HEK293 (cell line): ENCODE data around the gene CA10.

Experiments
- CTCF ChIA-PET: fragments of 350-600 bp; formaldehyde crosslinking; extraction: SDS; loops from one replicate; lab custom pipeline; 2021; ENCODE audit warnings: antibody characterized with exemption; lab: Yijun Ruan, JAX
- POLR2A ChIA-PET: fragments of 300-600 bp; formaldehyde crosslinking; extraction: SDS; loops from one replicate; lab custom pipeline; 2020; ENCODE audit warnings: antibody characterized with exemption, inconsistent platforms; lab: Yijun Ruan, JAX
- H3K27ac ChIP-seq: fragments of 200-500 bp; sonication (Bioruptor generic); 2 replicates; pipeline ENCODE4 v1.5.1; 2014; ENCODE audit warnings: low read depth, low read length, control low read depth, inconsistent platforms; ENCODE audit errors: extremely low read depth
- H3K36me3 ChIP-seq, 2 experiments: fragments of 200-500 bp in 1 of 2; sonication (Bioruptor generic) in 1 of 2; 1 replicate in 1 of 2; 2 replicates in 1 of 2; pipeline ENCODE4 v1.5.1; 2014 to 2017; ENCODE audit warnings: inconsistent platforms in 2 of 2, low read length in 2 of 2; ENCODE audit not compliant: control insufficient read depth in 2 of 2, insufficient read depth in 1 of 2
- H3K4me1 ChIP-seq: fragments of 200-500 bp; sonication (Bioruptor generic); 2 replicates; pipeline ENCODE4 v1.5.1; 2014; ENCODE audit warnings: mild to moderate bottlenecking, low read length, inconsistent platforms; ENCODE audit not compliant: control insufficient read depth, insufficient read depth
- H3K4me3 ChIP-seq: 2 replicates; pipeline ENCODE4 v1.5.1; 2011; ENCODE audit warnings: low read depth, mild to moderate bottlenecking, control low read depth, low read length, moderate library complexity
- H3K9me3 ChIP-seq: fragments of 200-500 bp; sonication (Bioruptor generic); 2 replicates; pipeline ENCODE4 v1.5.1; 2014; ENCODE audit warnings: low read depth, low read length, inconsistent platforms; ENCODE audit not compliant: control insufficient read depth, insufficient read depth
- SP3 ChIP-seq: fragments of 450-650 bp; formaldehyde crosslinking; IDR thresholded peaks from 2 replicates; pipeline ENCODE4 v1.5.1; 2016; ENCODE audit warnings: missing biosample characterization, missing genetic modification characterization
- SP7 ChIP-seq: fragments of 450-650 bp; formaldehyde crosslinking; IDR thresholded peaks from 2 replicates; pipeline ENCODE4 v1.5.1; 2016; ENCODE audit warnings: missing biosample characterization, missing genetic modification characterization
- TRIM28 ChIP-seq: IDR thresholded peaks from 2 replicates; pipeline ENCODE4 v1.6.1; 2011; ENCODE audit warnings: low read length, control low read depth, borderline replicate concordance
- ZFP69B ChIP-seq: fragments of 450-650 bp; formaldehyde crosslinking; IDR thresholded peaks from 2 replicates; pipeline ENCODE4 v1.5.1; 2016; ENCODE audit warnings: missing biosample characterization, missing genetic modification characterization
- ZNF202 ChIP-seq: fragments of 450-650 bp; formaldehyde crosslinking; IDR thresholded peaks from 2 replicates; pipeline ENCODE4 v1.5.1; 2016; ENCODE audit warnings: missing biosample characterization, missing genetic modification characterization, borderline replicate concordance
- ZNF423 ChIP-seq: fragments of 450-650 bp; formaldehyde crosslinking; IDR thresholded peaks from 2 replicates; pipeline ENCODE4 v1.5.1; 2016; ENCODE audit warnings: missing biosample characterization, missing genetic modification characterization
- ZNF433 ChIP-seq: fragments of 450-650 bp; formaldehyde crosslinking; IDR thresholded peaks from 2 replicates; pipeline ENCODE4 v1.5.1; 2016; ENCODE audit warnings: missing biosample characterization, missing genetic modification characterization, low read depth
- ZNF529 ChIP-seq: fragments of 450-650 bp; formaldehyde crosslinking; IDR thresholded peaks from 2 replicates; pipeline ENCODE4 v1.5.1; 2017; ENCODE audit warnings: missing genetic modification characterization, missing biosample characterization; ENCODE audit not compliant: insufficient replicate concordance
- ZNF555 ChIP-seq: fragments of 450-650 bp; formaldehyde crosslinking; conservative IDR thresholded peaks from 2 replicates; pipeline ENCODE4 v1.5.1; 2017; ENCODE audit warnings: missing biosample characterization, mild to moderate bottlenecking, missing genetic modification characterization, inconsistent platforms
- ZNF571 ChIP-seq: fragments of 450-650 bp; formaldehyde crosslinking; IDR thresholded peaks from 2 replicates; pipeline ENCODE4 v1.5.0; 2017; ENCODE audit warnings: missing biosample characterization, missing genetic modification characterization
- ZNF629 ChIP-seq: fragments of 450-650 bp; formaldehyde crosslinking; IDR thresholded peaks from 2 replicates; pipeline ENCODE4 v1.5.1; 2017; ENCODE audit warnings: missing biosample characterization, missing genetic modification characterization
- ZNF654 ChIP-seq: fragments of 450-650 bp; formaldehyde crosslinking; IDR thresholded peaks from 2 replicates; pipeline ENCODE4 v1.5.1; 2016; ENCODE audit warnings: low read depth, missing biosample characterization, missing genetic modification characterization
- TF ChIP-seq, protein P1 (sequence below): fragments of 450-650 bp; formaldehyde crosslinking; conservative IDR thresholded peaks from 2 replicates; pipeline ENCODE4 v1.5.1; 2016; ENCODE audit warnings: low read depth, missing biosample characterization, missing genetic modification characterization
- TF ChIP-seq, protein P2 (sequence below): fragments of 450-650 bp; formaldehyde crosslinking; IDR thresholded peaks from 2 replicates; pipeline ENCODE4 v1.5.1; 2016; ENCODE audit warnings: missing biosample characterization, missing genetic modification characterization
- TF ChIP-seq, protein P3 (sequence below): fragments of 450-650 bp; formaldehyde crosslinking; IDR thresholded peaks from 2 replicates; pipeline ENCODE4 v1.5.1; 2016; ENCODE audit warnings: missing biosample characterization, missing genetic modification characterization
- TF ChIP-seq, protein P4 (sequence below): fragments of 450-650 bp; formaldehyde crosslinking; IDR thresholded peaks from 2 replicates; pipeline ENCODE4 v1.5.1; 2016; ENCODE audit warnings: missing biosample characterization, missing genetic modification characterization, borderline replicate concordance

CA10 gene

DNA sequence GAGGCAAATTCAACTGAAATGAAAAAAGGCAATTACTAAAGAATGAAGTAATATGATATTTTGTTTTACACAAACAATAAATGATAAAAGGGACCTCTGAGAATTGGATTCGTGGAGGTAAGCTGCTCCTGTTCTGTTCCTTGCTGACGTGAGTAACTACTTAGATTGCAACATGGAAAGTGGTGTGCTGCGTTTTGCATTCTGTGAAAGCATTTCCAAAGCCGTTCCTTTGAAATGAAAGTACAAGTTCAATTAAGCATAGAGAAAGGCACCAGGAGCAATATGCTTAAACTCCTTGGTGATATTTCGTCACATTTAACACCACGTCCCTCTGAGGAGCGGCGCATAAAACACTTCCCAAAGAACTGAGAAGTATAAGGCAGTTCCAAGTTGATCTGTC lies 516.5 kb downstream of the CA10 start (continued):
- TF ChIP-seq, protein P1, sequence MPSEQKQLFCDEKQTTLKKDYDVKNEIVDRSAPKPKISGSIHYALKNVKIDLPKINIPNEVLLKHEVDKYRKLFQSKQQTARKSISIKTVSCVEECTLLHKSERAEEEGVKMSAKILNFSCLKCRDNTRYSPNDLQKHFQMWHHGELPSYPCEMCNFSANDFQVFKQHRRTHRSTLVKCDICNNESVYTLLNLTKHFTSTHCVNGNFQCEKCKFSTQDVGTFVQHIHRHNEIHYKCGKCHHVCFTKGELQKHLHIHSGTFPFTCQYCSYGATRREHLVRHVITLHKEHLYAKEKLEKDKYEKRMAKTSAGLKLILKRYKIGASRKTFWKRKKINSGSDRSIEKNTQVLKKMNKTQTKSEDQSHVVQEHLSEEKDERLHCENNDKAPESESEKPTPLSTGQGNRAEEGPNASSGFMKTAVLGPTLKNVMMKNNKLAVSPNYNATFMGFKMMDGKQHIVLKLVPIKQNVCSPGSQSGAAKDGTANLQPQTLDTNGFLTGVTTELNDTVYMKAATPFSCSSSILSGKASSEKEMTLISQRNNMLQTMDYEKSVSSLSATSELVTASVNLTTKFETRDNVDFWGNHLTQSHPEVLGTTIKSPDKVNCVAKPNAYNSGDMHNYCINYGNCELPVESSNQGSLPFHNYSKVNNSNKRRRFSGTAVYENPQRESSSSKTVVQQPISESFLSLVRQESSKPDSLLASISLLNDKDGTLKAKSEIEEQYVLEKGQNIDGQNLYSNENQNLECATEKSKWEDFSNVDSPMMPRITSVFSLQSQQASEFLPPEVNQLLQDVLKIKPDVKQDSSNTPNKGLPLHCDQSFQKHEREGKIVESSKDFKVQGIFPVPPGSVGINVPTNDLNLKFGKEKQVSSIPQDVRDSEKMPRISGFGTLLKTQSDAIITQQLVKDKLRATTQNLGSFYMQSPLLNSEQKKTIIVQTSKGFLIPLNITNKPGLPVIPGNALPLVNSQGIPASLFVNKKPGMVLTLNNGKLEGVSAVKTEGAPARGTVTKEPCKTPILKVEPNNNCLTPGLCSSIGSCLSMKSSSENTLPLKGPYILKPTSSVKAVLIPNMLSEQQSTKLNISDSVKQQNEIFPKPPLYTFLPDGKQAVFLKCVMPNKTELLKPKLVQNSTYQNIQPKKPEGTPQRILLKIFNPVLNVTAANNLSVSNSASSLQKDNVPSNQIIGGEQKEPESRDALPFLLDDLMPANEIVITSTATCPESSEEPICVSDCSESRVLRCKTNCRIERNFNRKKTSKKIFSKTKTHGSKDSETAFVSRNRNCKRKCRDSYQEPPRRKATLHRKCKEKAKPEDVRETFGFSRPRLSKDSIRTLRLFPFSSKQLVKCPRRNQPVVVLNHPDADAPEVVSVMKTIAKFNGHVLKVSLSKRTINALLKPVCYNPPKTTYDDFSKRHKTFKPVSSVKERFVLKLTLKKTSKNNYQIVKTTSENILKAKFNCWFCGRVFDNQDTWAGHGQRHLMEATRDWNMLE: peak; percentile 49; the same call in 1 of the 2 replicates
- TF ChIP-seq ZNF571 (tag by site-specific recombination): no peak

DNA sequence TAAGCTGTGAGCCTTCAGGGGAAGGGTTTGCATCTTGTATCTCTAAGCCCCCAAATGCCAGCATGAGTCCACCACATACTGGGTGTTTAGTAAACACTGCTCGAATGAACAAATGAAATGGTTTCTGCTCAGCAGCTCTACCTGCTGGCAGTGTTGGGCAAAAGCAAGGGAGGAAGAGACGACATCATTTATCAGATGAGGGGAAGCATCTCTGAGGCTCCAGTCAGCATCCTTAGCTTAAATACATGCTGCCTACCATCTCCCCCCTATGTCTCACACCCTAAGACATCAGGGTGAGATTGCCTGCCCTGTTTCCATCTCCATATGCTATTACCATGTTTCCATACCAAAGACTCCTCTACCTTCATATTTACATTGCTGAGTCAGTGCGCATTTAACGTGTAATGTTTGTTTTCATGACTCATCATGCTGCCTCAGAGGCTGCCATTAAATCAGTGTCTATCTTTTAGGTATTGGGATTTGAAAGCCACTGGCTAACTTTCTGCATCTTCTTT lies 518.3 kb downstream of the CA10 start:
- POLR2A ChIA-PET: no interaction called here
- no peaks in the 10 kb centered on the region for H3K9me3 ChIP-seq
- TF ChIP-seq ZNF202 (no peak), ZNF555 (tag by site-specific recombination) (no peak), TRIM28 (peak; percentile 50; the same call in 1 of the 2 replicates), ZNF423 (tag by site-specific recombination) (no peak), ZNF529 (tag by site-specific recombination) (peak; percentile 74), ZNF654 (tag by site-specific recombination) (peak; percentile 34), ZNF433 (tag by site-specific recombination) (no peak), ZNF629 (tag by site-specific recombination) (peak; percentile 75), SP7 (tag by site-specific recombination) (peak; percentile 62; the same call in 1 of the 2 replicates), ZFP69B (tag by site-specific recombination) (peak; percentile 69), SP3 (tag by site-specific recombination) (peak; percentile 46; the same call in 1 of the 2 replicates)
- TF ChIP-seq, protein P2, sequence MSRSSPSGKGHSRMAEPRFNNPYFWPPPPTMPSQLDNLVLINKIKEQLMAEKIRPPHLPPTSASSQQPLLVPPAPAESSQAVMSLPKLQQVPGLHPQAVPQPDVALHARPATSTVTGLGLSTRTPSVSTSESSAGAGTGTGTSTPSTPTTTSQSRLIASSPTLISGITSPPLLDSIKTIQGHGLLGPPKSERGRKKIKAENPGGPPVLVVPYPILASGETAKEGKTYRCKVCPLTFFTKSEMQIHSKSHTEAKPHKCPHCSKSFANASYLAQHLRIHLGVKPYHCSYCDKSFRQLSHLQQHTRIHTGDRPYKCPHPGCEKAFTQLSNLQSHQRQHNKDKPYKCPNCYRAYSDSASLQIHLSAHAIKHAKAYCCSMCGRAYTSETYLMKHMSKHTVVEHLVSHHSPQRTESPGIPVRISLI (tag by site-specific recombination): no peak
- TF ChIP-seq, protein P1: peak; percentile 56
- TF ChIP-seq, protein P3, sequence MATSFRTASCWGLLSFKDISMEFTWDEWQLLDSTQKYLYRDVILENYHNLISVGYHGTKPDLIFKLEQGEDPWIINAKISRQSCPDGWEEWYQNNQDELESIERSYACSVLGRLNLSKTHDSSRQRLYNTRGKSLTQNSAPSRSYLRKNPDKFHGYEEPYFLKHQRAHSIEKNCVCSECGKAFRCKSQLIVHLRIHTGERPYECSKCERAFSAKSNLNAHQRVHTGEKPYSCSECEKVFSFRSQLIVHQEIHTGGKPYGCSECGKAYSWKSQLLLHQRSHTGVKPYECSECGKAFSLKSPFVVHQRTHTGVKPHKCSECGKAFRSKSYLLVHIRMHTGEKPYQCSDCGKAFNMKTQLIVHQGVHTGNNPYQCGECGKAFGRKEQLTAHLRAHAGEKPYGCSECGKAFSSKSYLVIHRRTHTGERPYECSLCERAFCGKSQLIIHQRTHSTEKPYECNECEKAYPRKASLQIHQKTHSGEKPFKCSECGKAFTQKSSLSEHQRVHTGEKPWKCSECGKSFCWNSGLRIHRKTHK (tag by site-specific recombination): 0 out of 2 replicates have a peak, but pooled peaks have one; percentile 14
- TF ChIP-seq, protein P4, sequence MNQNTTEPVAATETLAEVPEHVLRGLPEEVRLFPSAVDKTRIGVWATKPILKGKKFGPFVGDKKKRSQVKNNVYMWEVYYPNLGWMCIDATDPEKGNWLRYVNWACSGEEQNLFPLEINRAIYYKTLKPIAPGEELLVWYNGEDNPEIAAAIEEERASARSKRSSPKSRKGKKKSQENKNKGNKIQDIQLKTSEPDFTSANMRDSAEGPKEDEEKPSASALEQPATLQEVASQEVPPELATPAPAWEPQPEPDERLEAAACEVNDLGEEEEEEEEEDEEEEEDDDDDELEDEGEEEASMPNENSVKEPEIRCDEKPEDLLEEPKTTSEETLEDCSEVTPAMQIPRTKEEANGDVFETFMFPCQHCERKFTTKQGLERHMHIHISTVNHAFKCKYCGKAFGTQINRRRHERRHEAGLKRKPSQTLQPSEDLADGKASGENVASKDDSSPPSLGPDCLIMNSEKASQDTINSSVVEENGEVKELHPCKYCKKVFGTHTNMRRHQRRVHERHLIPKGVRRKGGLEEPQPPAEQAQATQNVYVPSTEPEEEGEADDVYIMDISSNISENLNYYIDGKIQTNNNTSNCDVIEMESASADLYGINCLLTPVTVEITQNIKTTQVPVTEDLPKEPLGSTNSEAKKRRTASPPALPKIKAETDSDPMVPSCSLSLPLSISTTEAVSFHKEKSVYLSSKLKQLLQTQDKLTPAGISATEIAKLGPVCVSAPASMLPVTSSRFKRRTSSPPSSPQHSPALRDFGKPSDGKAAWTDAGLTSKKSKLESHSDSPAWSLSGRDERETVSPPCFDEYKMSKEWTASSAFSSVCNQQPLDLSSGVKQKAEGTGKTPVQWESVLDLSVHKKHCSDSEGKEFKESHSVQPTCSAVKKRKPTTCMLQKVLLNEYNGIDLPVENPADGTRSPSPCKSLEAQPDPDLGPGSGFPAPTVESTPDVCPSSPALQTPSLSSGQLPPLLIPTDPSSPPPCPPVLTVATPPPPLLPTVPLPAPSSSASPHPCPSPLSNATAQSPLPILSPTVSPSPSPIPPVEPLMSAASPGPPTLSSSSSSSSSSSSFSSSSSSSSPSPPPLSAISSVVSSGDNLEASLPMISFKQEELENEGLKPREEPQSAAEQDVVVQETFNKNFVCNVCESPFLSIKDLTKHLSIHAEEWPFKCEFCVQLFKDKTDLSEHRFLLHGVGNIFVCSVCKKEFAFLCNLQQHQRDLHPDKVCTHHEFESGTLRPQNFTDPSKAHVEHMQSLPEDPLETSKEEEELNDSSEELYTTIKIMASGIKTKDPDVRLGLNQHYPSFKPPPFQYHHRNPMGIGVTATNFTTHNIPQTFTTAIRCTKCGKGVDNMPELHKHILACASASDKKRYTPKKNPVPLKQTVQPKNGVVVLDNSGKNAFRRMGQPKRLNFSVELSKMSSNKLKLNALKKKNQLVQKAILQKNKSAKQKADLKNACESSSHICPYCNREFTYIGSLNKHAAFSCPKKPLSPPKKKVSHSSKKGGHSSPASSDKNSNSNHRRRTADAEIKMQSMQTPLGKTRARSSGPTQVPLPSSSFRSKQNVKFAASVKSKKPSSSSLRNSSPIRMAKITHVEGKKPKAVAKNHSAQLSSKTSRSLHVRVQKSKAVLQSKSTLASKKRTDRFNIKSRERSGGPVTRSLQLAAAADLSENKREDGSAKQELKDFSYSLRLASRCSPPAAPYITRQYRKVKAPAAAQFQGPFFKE (tag by site-specific recombination): no peak

More for the DNA sequence above, 518.3 kb downstream of the CA10 start:
- CTCF ChIA-PET: interaction anchor here (0.7 to 4.2 kb wide), 24 partner anchors 9 to 466 kb away, joined by 3 to 22 read pairs (median 4); no protein-coding TSS in a partner anchor
- Histone ChIP-seq H3K4me3 (no peak overlapping the region), H3K27ac (no peak overlapping the region), H3K4me1 (peaks cover 17% of the 10 kb centered on the region), H3K36me3 (no peaks in the 10 kb centered on the region)
